Lower leg skin (tissue), 3 donors: Measurements from ENCODE around the gene MEGF6.

Experiments used
- POLR2A ChIP-seq, 2 donors: fragments of 450-650 bp; IDR thresholded peaks; one replicate each; pipeline ENCODE4 v1.6.1; 2016 to 2017; ENCODE audit warnings: antibody characterized with exemption in 2 of 2, mild to moderate bottlenecking in 1 of 2, moderate library complexity in 1 of 2
- TF ChIP-seq, protein P1 (sequence below), 3 donors: fragments of 450-650 bp; IDR thresholded peaks; one replicate each; pipeline ENCODE4 v1.5.1; 2016; ENCODE audit warnings: antibody characterized with exemption in 3 of 3, mild to moderate bottlenecking in 3 of 3, moderate library complexity in 2 of 3

DNA sequence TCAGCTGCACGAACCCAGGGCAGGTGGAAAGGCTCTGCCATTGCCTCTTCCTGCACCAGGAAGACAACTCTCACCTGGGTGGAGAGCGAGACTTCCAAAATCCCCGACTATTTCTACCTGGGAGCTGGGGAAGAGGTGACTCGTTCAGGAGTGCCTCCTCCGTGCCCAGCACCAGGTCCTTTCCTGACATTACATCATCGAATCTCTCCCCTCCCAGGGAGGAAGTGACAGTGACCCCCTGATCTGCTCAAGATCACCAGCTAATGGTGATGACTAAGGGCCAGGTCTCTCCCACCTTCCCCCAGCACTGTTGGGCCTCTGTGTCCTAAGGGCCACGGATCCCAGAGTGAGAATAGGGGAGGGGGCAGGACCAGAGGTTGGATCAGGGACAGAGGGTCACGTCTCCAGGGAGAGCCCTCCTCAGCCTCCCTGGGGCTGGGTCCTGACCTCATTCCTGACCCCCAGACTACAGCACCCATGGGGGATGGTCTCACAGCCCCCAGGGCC lies 6.8 kb downstream of the MEGF6 start:
- TF ChIP-seq, protein P1, sequence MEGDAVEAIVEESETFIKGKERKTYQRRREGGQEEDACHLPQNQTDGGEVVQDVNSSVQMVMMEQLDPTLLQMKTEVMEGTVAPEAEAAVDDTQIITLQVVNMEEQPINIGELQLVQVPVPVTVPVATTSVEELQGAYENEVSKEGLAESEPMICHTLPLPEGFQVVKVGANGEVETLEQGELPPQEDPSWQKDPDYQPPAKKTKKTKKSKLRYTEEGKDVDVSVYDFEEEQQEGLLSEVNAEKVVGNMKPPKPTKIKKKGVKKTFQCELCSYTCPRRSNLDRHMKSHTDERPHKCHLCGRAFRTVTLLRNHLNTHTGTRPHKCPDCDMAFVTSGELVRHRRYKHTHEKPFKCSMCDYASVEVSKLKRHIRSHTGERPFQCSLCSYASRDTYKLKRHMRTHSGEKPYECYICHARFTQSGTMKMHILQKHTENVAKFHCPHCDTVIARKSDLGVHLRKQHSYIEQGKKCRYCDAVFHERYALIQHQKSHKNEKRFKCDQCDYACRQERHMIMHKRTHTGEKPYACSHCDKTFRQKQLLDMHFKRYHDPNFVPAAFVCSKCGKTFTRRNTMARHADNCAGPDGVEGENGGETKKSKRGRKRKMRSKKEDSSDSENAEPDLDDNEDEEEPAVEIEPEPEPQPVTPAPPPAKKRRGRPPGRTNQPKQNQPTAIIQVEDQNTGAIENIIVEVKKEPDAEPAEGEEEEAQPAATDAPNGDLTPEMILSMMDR (IDR thresholded peaks at IDR 0.05): no peak
- TF ChIP-seq POLR2A (IDR thresholded peaks at IDR 0.05): no peak
